Panc1 (cell line): ENCODE data around the gene CRYAB. TPM values are rescaled to one million over a fixed set of nuclear protein-coding genes. Genes with fewer than 3 reads are reported as not detected.

Source experiments
- ATAC-seq: fragments of 200-7000 bp; cut with Tn5 transposase; 2 replicates; pipeline ENCODE4 v1.9.1; 2020; ENCODE audit warnings: mild to moderate bottlenecking, moderate library complexity
- BruUV-seq: library from RNA; stranded (reverse); fragments of 400-500 nt; replicated peaks from 2 replicates; lab custom pipeline; 2021; lab: Mats Ljungman, UMichigan
- CTCF ChIA-PET: fragments of 300-600 bp; sonication (Branson Sonifier 250); formaldehyde crosslinking; loops from one replicate; lab custom pipeline; 2022; ENCODE audit warnings: antibody characterized with exemption; lab: Charles Lee
- POLR2A ChIA-PET: fragments of 300-600 bp; sonication (Branson Sonifier 250); formaldehyde crosslinking; loops from one replicate; lab custom pipeline; 2022; ENCODE audit warnings: antibody characterized with exemption; lab: Charles Lee
- DNase-seq: peaks from one replicate; pipeline ENCODE4 v3.0.0-alpha.2; 2010; ENCODE audit warnings: low read depth, low spot score
- H3K27ac ChIP-seq: 2 replicates; pipeline ENCODE4 v1.5.1; 2011; ENCODE audit warnings: mild to moderate bottlenecking, low read length, inconsistent platforms
- H3K27me3 ChIP-seq: fragments of 200-500 bp; sonication (Bioruptor generic); 2 replicates; pipeline ENCODE4 v1.6.0; 2014; ENCODE audit warnings: low read length, inconsistent platforms; ENCODE audit not compliant: control insufficient read depth, insufficient read depth
- H3K36me3 ChIP-seq: fragments of 200-500 bp; sonication (Bioruptor generic); 2 replicates; pipeline ENCODE4 v1.5.1; 2014; ENCODE audit warnings: inconsistent platforms, mild to moderate bottlenecking, low read length, moderate library complexity; ENCODE audit not compliant: control insufficient read depth, insufficient read depth
- H3K4me1 ChIP-seq: 2 replicates; pipeline ENCODE4 v1.5.1; 2011; ENCODE audit warnings: inconsistent platforms, mild to moderate bottlenecking, low read length, moderate library complexity; ENCODE audit not compliant: control insufficient read depth, insufficient read depth
- H3K4me3 ChIP-seq, 2 experiments: 2 replicates each; pipeline ENCODE4 v1.5.1; 2011 to 2012; ENCODE audit warnings: low read depth in 2 of 2, low read length in 2 of 2, mild to moderate bottlenecking in 2 of 2, inconsistent platforms in 1 of 2, moderate library complexity in 1 of 2
- H3K9me3 ChIP-seq: fragments of 200-500 bp; sonication (Bioruptor generic); 2 replicates; pipeline ENCODE4 v1.5.1; 2014; ENCODE audit warnings: low read depth, mild to moderate bottlenecking, inconsistent platforms, low read length, moderate library complexity; ENCODE audit not compliant: control insufficient read depth, insufficient read depth
- CTCF ChIP-seq: fragments of 450-650 bp; IDR thresholded peaks from 2 replicates; pipeline ENCODE4 v1.5.1; 2017; ENCODE audit warnings: mild to moderate bottlenecking
- POLR2AphosphoS5 ChIP-seq: IDR thresholded peaks from 2 replicates; pipeline ENCODE4 v1.6.1; 2012; ENCODE audit warnings: mild to moderate bottlenecking, low read depth, low read length, moderate library complexity
- SIN3A ChIP-seq: IDR thresholded peaks from 2 replicates; pipeline ENCODE4 v1.6.1; 2012; ENCODE audit warnings: low read depth, mild to moderate bottlenecking, low read length, moderate library complexity, borderline replicate concordance; ENCODE audit not compliant: insufficient read depth
- TCF7L2 ChIP-seq: IDR thresholded peaks from 2 replicates; pipeline ENCODE4 v1.6.1; 2011; ENCODE audit warnings: mild to moderate bottlenecking, low read depth, low read length, inconsistent platforms
- in situ Hi-C: cut with HindIII; loops from 2 replicates; pipeline ENCODE4 v1.10.0; 2016; ENCODE audit warnings: low sequenced_read_pairs, low pct_unique_long_range_greater_than_20kb
- intact Hi-C: fragments of 100-400 bp; cut with micrococcal nuclease; formaldehyde crosslinking; loops from one replicate; pipeline ENCODE4 v1.10.0; 2022; ENCODE audit not compliant: unreplicated experiment
- total RNA-seq: library from RNA; stranded (reverse); gene quantifications from one replicate; pipeline ENCODE4 v1.2.1, GENCODE V29; 2021; ENCODE audit not compliant: unreplicated experiment
- TF ChIP-seq, protein P1 (sequence below), 2 experiments: IDR thresholded peaks; 2 replicates each; pipeline ENCODE4 v1.6.1; 2011 to 2012; ENCODE audit warnings: low read depth in 2 of 2, control low read depth in 1 of 2, low read length in 1 of 2, mild to moderate bottlenecking in 1 of 2, moderate library complexity in 1 of 2; ENCODE audit not compliant: insufficient read depth in 1 of 2

The CRYAB gene
- total RNA-seq, 1 experiment from 2014 or later, result 0.59 TPM

- BruUV-seq, result no TSS peak
- no peaks in the 10 kb centered on the region for H3K27me3 ChIP-seq
- intact Hi-C loops, result no loop called here
- CTCF ChIA-PET, result interaction anchor here (0.6 kb wide), 1 partner anchor 55 kb away, joined by 3 read pairs; no protein-coding TSS in a partner anchor
- no peak for TF ChIP-seq CTCF
- TF ChIP-seq SIN3A, result no peak
- no peak for TF ChIP-seq TCF7L2
- TF ChIP-seq POLR2AphosphoS5, result no peak
- TF ChIP-seq, protein P1, sequence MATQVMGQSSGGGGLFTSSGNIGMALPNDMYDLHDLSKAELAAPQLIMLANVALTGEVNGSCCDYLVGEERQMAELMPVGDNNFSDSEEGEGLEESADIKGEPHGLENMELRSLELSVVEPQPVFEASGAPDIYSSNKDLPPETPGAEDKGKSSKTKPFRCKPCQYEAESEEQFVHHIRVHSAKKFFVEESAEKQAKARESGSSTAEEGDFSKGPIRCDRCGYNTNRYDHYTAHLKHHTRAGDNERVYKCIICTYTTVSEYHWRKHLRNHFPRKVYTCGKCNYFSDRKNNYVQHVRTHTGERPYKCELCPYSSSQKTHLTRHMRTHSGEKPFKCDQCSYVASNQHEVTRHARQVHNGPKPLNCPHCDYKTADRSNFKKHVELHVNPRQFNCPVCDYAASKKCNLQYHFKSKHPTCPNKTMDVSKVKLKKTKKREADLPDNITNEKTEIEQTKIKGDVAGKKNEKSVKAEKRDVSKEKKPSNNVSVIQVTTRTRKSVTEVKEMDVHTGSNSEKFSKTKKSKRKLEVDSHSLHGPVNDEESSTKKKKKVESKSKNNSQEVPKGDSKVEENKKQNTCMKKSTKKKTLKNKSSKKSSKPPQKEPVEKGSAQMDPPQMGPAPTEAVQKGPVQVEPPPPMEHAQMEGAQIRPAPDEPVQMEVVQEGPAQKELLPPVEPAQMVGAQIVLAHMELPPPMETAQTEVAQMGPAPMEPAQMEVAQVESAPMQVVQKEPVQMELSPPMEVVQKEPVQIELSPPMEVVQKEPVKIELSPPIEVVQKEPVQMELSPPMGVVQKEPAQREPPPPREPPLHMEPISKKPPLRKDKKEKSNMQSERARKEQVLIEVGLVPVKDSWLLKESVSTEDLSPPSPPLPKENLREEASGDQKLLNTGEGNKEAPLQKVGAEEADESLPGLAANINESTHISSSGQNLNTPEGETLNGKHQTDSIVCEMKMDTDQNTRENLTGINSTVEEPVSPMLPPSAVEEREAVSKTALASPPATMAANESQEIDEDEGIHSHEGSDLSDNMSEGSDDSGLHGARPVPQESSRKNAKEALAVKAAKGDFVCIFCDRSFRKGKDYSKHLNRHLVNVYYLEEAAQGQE (IDR thresholded peaks at IDR 0.05; ENCODE audit: insufficient read depth in 1 of 2, low read depth in 2 of 2, low read length in 1 of 2), result no peak
- no peaks in the 10 kb centered on the region for H3K36me3 ChIP-seq
- DNase-seq (no peak), ATAC-seq (peak; percentile 47)
- H3K27ac ChIP-seq, result no peak within 1 kb of the TSS; the same call in 1 of the 2 replicates
- peak within 1 kb of the TSS in 1 of 2 experiments; percentile 10; a peak in 1 of 4 replicates for H3K4me3 ChIP-seq
- no peaks in the 10 kb centered on the region for H3K9me3 ChIP-seq
- in situ Hi-C loops, result no loop called here
- 0 out of 2 replicates have a peak, but pooled peaks cover 6% of the 10 kb centered on the region for H3K4me1 ChIP-seq
- POLR2A ChIA-PET, result no interaction called here
Measured at GRCh38 chr11:111918390-111919256, 7.1 kb upstream of the CRYAB start, which contains the start of gene C11orf52. Gene C11orf52 (plus strand): TSS chr11:111918913. CDS start chr11:111918973, 60 bp downstream.

GRCh38 chr11:111917788-111918187 is 6.2 kb upstream of the CRYAB start:
- BruUV-seq, result no TSS peak
- H3K4me1 ChIP-seq, result no peaks in the 10 kb centered on the region
- ATAC-seq, result no peak
- H3K27ac ChIP-seq, result no peak overlapping the region
- H3K9me3 ChIP-seq, result no peaks in the 10 kb centered on the region
- POLR2A ChIA-PET, result interaction anchor here (0.6 kb wide), 1 partner anchor 9 kb away, joined by 3 read pairs; no protein-coding TSS in a partner anchor
- H3K36me3 ChIP-seq, result no peaks in the 10 kb centered on the region
- in situ Hi-C loops, result no loop called here
- intact Hi-C loops, result no loop called here
- DNase-seq, result no peak
- TF ChIP-seq, protein P1 (IDR thresholded peaks at IDR 0.05; ENCODE audit: insufficient read depth in 1 of 2, low read depth in 2 of 2, low read length in 1 of 2), result no peak
- no peak for TF ChIP-seq CTCF
- no peak for TF ChIP-seq POLR2AphosphoS5
- TF ChIP-seq TCF7L2, result no peak
- TF ChIP-seq SIN3A, result no peak
- CTCF ChIA-PET, result no interaction called here
- H3K27me3 ChIP-seq, result no peaks in the 10 kb centered on the region
- no peak overlapping the region for H3K4me3 ChIP-seq
